Stomach (tissue), 9 donors: ENCODE measurements around the gene MYD88. TPM values are rescaled to one million over a fixed set of nuclear protein-coding genes. Genes with fewer than 3 reads are reported as not detected.

Source experiments
- DNase-seq, 2 donors: peaks; one replicate each; pipeline versions ENCODE4 v3.0.0 to v3.0.0-alpha.2; 2013 to 2019
- H3K27ac ChIP-seq, 5 donors: fragments of 200-600 bp in 4 of 5; sonication (generic) in 4 of 5; one replicate each; pipeline ENCODE4 v1.5.1; 2013 to 2019; ENCODE audit warnings: mild to moderate bottlenecking in 1 of 5, moderate library complexity in 1 of 5
- H3K27me3 ChIP-seq, 3 donors: fragments of 200-600 bp; sonication (generic); one replicate each; pipeline ENCODE4 v1.5.1; 2017 to 2019; ENCODE audit warnings: mixed run types in 1 of 3
- H3K36me3 ChIP-seq, 4 donors: fragments of 200-600 bp; sonication (generic); 1 replicate in 3 of 4; 2 replicates in 1 of 4; pipeline ENCODE4 v1.5.1; 2016 to 2019
- H3K4me1 ChIP-seq, 4 donors: fragments of 200-600 bp; sonication (generic); one replicate each; pipeline ENCODE4 v1.5.1; 2016 to 2019
- H3K4me3 ChIP-seq, 4 donors: fragments of 200-600 bp; sonication (generic) in 3 of 4; one replicate each; pipeline ENCODE4 v1.5.1; 2016 to 2019; ENCODE audit warnings: mild to moderate bottlenecking in 1 of 4
- H3K9me3 ChIP-seq, 4 donors: fragments of 200-600 bp; sonication (generic); one replicate each; pipeline ENCODE4 v1.5.1; 2016 to 2019
- EP300 ChIP-seq: sonication (generic); formaldehyde crosslinking; IDR thresholded peaks from one replicate; pipeline ENCODE4 v1.6.1; 2017; ENCODE audit warnings: antibody characterized with exemption
- POLR2A ChIP-seq, 4 donors: fragments of 450-650 bp; IDR thresholded peaks; one replicate each; pipeline ENCODE4 v1.6.1; 2016; ENCODE audit warnings: antibody characterized with exemption in 4 of 4, control low read depth in 2 of 4, mild to moderate bottlenecking in 1 of 4, moderate library complexity in 1 of 4
- POLR2AphosphoS5 ChIP-seq, 3 donors: sonication (generic); formaldehyde crosslinking; IDR thresholded peaks; one replicate each; pipeline ENCODE4 v1.6.1; 2016; ENCODE audit warnings: antibody characterized with exemption in 3 of 3
- WGBS, 5 donors: extraction: QIAGEN DNeasy Blood & Tissue Kit in 3 of 5; methylation state at CpG; one replicate each; pipeline versions ENCODE4 v1.1.5 to v1.1.7; 2013 to 2018; 5-methylcytosine and 5-hydroxymethylcytosine counted together
- intact Hi-C: fragments of 100-400 bp; cut with DNase I; formaldehyde crosslinking; loops from one replicate; pipeline ENCODE4 v1.15.1; 2023; ENCODE audit warnings: low total_unique reads
- polyA plus RNA-seq, 3 donors: library from polyadenylated mRNA; stranded (reverse); fragments of 200-250 nt; gene quantifications; one replicate each; pipeline ENCODE4 v1.2.3, GENCODE V29; 2013
- total RNA-seq, 5 donors: library from RNA; depleted of rRNA; stranded (reverse); fragments of >200 nt; gene quantifications; one replicate each; pipeline versions ENCODE4 v1.1.0 to v1.2.3, GENCODE V29; 2014 to 2016
- TF ChIP-seq, protein P1 (sequence below), 7 experiments: fragments of 450-650 bp in 4 of 7; fragments of 200-600 bp in 3 of 7; sonication (generic) in 3 of 7; IDR thresholded peaks; one replicate each; pipeline ENCODE4 v1.5.1; 2016 to 2019; ENCODE audit warnings: antibody characterized with exemption in 7 of 7, control low read depth in 2 of 7, mild to moderate bottlenecking in 1 of 7
- donor health status: healthy with polysubstance abuse.
- donor health status: Bipolar disorder and iron deficiency.
- donor health status: healthy.

The MYD88 gene
- total and polyA plus RNA-seq, 8 donors: 9.0 to 67.8 (median 31.9) TPM

DNA sequence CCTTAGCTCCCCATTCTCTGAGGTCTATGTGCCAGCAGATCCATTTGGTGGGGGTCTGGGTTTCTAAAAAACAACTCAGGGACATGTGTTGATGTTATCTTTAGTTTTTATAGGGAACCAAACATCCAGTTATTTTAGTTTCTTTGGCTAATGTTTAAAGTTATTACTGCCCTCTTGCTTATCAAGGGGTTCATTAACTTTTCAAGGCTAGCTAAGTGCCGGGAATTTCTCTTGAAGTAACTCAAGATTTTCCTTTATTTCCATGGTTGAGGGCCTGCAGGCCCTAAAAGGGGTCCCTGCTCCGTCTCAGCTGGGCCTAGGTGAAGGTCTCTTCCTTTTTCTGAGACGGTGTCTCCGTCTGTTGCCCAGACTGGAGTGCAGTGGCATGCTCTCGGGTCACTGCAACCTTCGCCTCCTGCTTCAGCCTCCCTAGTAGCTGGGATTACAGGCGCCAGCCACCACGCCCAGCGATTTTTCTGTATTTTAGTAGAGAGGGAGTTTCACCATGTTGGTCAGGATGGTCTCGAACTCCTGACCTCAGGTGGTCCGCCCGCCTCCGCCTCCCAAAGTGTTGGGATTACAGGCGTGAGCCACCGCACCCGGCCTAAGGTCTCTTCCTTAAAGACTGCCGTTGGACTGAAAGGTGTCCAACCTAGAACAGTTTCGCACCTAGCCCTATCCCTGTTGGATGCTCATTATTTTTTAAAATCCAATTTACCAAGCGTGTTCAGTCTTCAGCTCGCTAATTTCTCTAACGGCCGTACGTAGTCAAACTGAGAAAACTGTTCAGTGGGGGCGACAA is 25.6 kb downstream of the MYD88 start:
- TF ChIP-seq EP300 (no peak), POLR2AphosphoS5 (IDR thresholded peaks at IDR 0.05) (no peak), POLR2A (IDR thresholded peaks at IDR 0.05) (no peak)
- TF ChIP-seq, protein P1, sequence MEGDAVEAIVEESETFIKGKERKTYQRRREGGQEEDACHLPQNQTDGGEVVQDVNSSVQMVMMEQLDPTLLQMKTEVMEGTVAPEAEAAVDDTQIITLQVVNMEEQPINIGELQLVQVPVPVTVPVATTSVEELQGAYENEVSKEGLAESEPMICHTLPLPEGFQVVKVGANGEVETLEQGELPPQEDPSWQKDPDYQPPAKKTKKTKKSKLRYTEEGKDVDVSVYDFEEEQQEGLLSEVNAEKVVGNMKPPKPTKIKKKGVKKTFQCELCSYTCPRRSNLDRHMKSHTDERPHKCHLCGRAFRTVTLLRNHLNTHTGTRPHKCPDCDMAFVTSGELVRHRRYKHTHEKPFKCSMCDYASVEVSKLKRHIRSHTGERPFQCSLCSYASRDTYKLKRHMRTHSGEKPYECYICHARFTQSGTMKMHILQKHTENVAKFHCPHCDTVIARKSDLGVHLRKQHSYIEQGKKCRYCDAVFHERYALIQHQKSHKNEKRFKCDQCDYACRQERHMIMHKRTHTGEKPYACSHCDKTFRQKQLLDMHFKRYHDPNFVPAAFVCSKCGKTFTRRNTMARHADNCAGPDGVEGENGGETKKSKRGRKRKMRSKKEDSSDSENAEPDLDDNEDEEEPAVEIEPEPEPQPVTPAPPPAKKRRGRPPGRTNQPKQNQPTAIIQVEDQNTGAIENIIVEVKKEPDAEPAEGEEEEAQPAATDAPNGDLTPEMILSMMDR (IDR thresholded peaks at IDR 0.05): no peak
- H3K36me3 ChIP-seq: no peaks in the 10 kb centered on the region
- DNase-seq: no peak
- peak overlapping the region; percentile 96 to 99 (median 97) for H3K27ac ChIP-seq
- 58 to 67% (median 63%) methylated on average over 24 of the region's 24 CpGs for WGBS, 5 donors
- peaks cover 20 to 38% (median 26%) of the 10 kb centered on the region in 4 donors for H3K4me1 ChIP-seq
- peak overlapping the region; percentile 66 to 98 (median 84) for H3K4me3 ChIP-seq
- intact Hi-C loops: no loop called here
- H3K27me3 ChIP-seq: no peaks in the 10 kb centered on the region
- H3K9me3 ChIP-seq: no peaks in the 10 kb centered on the region

DNA sequence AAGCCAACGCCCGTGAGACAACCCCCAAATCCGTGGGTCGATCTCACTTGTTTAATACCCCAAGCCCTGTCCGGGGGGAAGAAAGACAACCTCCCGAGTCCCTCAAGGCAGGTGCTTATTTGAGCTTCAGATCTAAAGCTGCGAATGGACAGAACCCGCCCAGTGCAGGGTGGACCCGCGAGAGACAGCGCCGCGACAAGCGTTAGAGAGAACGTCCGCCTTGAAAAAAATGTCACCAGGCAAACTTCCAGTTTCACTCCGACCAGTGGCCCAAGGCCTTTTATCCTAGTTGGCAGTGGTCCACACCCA is 26.1 kb downstream of the MYD88 start:
- peak overlapping the region; percentile 96 to 99 (median 97) for H3K27ac ChIP-seq
- no peaks in the 10 kb centered on the region for H3K9me3 ChIP-seq
- peak overlapping the region; percentile 66 to 98 (median 84) for H3K4me3 ChIP-seq
- intact Hi-C loops: no loop called here
- H3K4me1 ChIP-seq: peaks cover 20 to 42% (median 29%) of the 10 kb centered on the region in 4 donors
- no peak for DNase-seq
- no peaks in the 10 kb centered on the region for H3K27me3 ChIP-seq
- WGBS, 5 donors: 1% methylated on average over 15 to 17 of the region's 17 CpGs
- H3K36me3 ChIP-seq: no peaks in the 10 kb centered on the region
- TF ChIP-seq, protein P1 (IDR thresholded peaks at IDR 0.05): no peak
- TF ChIP-seq POLR2AphosphoS5 (IDR thresholded peaks at IDR 0.05) (no peak), EP300 (no peak), POLR2A (IDR thresholded peaks at IDR 0.05) (peak in 1 of 4 donors; percentile 73)

DNA sequence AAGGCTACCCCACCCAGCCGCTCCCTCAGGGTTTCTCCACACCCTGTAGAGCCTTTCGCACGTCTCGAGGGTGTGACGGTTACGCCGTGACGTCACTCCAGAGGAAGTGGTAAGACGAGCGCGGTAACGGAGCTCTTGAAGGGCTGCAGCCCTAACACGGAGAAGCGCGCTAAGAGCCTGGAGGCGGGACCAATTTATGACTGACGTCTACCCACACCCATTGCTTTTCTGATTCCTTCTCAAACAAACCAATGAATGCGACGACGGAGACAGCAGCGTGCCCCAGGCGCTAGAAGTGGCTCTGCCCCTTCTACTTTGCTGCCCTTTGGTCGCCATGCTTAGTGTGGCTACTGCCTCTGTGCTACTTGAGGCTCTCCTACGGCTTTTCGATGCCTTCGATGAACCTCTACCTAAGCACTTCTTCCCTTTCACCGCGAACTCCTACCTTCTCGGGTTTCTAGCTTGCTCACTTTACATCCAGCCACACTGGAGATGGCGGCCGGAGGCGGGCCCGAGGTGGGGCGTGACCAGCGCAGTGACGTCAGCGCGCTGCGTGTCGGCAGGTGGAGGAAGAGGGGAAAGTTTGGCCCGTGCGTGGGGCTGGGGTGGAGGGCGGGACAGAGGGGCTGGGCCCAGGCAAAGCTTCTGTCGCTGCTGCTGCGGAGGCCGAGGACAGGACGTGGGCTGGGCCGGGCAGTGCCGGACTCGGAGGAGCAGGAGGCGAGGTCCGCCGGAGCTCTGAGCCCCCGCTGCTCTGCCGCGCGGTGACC is 26.7 kb downstream of the MYD88 start, which contains the start of gene OXSR1:
Gene OXSR1, plus strand, starts transcription at position 586 of the 770 bp plus-strand sequence. CDS start 340 bp downstream, outside the sequence.
- Histone ChIP-seq H3K4me1 (peaks cover 20 to 42% (median 29%) of the 10 kb centered on the region in 4 donors), H3K27ac (peak within 1 kb of the TSS; percentile 96 to 99 (median 97)), H3K4me3 (peak within 1 kb of the TSS; percentile 66 to 98 (median 84)), H3K36me3 (no peaks in the 10 kb centered on the region), H3K27me3 (no peaks in the 10 kb centered on the region), H3K9me3 (no peaks in the 10 kb centered on the region)
- WGBS, 5 donors: 0 to 1% (median 0%) methylated on average over 31 to 57 of the region's 57 CpGs
- intact Hi-C loops: no loop called here
- TF ChIP-seq POLR2AphosphoS5 (IDR thresholded peaks at IDR 0.05): peak; percentile 87 to 96 (median 92)
- peak in 2 of 4 donors; percentile 62 to 76 for TF ChIP-seq POLR2A (IDR thresholded peaks at IDR 0.05)
- no peak for TF ChIP-seq EP300
- TF ChIP-seq, protein P1 (IDR thresholded peaks at IDR 0.05): no peak
- DNase-seq: peak; percentile 100

DNA sequence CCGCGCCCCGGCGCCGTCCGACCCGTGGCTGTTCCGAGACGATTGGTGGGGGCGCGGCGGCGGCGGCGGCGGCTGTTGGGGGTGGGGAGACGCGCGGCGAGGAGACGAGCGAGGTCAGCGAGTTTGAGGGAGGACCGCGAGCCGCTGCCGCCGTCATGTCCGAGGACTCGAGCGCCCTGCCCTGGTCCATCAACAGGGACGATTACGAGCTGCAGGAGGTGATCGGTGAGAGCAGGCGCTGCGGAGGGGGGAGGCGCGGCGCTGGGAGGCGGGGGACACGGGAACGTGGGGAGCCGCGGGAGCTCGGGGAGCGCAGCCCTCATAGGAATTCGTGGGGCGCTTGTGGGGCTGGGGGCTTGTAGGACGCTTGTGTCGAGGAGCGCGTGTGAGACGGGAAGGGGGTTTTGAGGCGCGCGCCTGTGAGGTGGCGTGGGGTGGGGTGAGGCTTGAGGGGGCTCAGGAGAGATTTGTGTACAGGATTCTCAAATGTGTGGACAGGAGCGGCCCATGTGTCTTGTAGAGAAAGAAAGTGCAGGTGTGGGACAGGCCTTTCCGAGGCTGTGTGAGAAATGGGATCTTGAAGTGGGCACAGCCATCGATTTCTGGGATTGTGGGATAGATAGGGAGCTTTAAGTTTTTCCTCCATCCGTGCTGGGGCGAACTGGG is 27.4 kb downstream of the MYD88 start:
- Histone ChIP-seq H3K27me3 (no peaks in the 10 kb centered on the region), H3K4me1 (peaks cover 20 to 47% (median 29%) of the 10 kb centered on the region in 4 donors), H3K9me3 (no peaks in the 10 kb centered on the region), H3K36me3 (no peaks in the 10 kb centered on the region), H3K4me3 (peak overlapping the region; percentile 66 to 98 (median 84)), H3K27ac (peak overlapping the region; percentile 96 to 99 (median 97))
- 0 to 1% (median 1%) methylated on average over 28 to 62 of the region's 62 CpGs for WGBS, 5 donors
- no peak for DNase-seq
- intact Hi-C loops: no loop called here
- TF ChIP-seq POLR2A (IDR thresholded peaks at IDR 0.05) (no peak), POLR2AphosphoS5 (IDR thresholded peaks at IDR 0.05) (no peak), EP300 (no peak)
- TF ChIP-seq, protein P1 (IDR thresholded peaks at IDR 0.05): no peak
